ENCODE measurements around the gene ENOX1.

The ENOX1 gene

DNA sequence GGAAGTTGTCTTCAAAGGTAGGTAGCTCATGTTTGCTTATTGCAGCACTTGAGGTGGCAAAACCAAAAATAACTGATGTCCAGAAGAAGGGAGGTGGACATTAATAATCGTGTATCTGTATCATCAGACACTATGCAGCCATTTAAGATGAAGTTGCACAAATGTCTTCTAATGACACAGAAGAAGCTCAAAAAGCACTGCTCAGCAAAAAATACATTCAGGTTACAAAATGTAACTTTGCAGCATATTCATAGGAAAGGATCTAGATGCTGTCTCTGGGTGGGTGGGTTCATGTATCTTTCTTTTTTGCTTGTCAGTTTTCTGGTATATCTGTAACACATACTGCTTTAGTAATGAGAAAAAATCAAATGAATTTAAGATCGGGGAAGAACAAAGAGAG is 515.6 kb downstream of the ENOX1 start:
- DNase-seq, result no peak

DNA sequence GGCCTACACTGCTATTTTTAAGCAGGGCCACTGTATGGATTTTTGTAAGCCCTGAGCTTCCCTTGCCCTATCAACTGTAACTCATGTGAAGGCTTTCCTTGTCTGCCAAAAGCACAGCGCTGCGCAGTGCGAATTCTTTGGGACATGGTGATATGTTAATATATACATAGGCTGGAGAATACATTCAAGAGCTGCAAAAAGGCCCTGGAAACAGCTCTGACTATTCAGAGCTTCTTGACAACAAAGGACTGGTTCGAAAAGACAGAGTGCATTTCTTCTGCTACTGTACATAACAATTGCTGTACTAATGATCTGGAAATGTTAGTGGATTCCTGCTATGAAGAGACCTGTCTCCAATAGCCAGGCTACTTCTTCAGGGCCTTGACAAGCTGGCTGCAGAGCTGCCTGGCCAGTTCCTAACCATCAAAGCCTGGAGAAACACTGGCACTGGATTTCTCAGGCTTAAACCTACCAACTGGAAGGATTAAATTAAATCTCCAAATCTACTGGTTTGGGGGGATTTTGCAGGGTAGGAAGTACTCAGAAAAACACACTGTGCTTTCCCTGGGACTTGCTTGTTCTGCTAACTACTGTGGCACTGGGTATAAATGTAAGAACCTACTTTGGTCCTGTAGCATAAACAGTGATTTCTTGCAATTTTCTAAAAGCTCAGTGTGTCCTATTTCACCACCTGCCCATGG is 516.5 kb downstream of the ENOX1 start:
- no peak for DNase-seq

GRCh38 chr13:43269037-43269481 is 517.7 kb downstream of the ENOX1 start:
- DNase-seq, result no peak

DNA sequence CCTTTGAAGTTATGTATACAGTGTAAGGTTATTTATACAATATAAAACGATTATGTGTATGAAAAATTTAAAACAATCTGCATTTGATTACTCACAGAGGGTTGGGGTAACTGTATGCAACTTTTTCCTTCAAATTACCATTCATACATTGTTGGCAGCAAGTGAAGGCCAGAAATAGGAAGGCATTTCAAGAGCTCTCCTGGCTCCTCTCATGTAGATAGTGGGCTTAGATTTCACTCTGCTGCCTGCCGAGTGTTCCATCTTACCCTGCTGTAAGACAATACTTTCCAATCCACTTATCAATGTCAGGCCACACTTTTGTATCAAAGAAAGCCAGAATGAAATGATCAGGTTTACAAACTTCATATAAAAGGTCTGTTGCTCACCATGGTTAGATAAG is 518.1 kb downstream of the ENOX1 start:
- no peak for DNase-seq

GRCh38 chr13:43267916-43268315 is 518.9 kb downstream of the ENOX1 start:
- no peak for DNase-seq

DNA sequence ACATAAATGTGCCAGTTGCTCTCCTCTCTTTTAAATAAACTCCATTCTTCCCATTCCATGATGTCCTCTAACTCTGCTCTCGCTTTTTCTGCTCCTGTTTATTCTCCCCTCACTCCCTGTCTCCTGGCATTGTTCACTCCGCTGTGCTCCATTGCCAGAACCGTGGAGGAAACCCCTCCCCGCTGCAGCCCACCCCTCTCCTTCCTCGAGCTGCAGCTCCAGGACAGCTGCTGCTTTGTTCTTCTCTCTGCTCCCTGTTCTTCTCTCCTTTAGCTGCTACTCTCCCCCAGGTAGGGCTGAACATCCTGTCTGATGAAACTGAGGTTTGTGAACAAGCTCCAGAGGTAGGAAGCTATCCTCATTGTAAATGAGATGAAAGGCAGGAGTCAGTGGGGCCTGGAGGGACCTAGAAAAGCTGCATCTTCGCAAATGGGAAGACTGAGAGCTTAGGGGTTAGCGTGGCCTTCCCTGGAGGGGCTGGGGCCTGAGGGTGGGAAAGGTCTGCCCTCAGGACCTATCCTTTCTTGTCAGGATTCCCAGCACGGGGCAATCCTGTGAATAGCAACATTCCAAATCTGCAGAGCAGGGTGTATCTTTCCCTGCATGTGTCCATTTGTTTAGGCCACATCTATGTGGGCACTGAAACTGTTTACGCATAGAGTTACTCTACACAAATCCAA is 519.7 kb downstream of the ENOX1 start:
- no peak for DNase-seq

DNA sequence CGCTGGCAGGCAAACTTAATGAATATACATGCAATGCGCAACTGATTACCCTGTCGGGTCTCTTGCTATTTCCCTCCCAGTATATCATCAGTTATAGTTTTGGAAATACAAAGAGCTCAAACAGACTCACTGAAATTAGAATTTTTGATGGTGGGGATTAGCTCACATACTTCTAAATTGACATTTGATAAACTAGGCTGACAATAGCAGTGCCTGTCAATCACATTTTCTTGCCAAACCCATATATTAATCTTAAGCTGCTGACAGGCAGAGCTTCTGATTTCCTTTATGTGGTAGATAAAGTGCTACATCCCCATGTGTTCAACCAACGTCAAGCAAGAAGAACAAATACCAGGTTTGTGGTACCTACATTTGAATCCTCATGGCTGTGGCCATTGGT is 521.7 kb downstream of the ENOX1 start:
- DNase-seq, result no peak

DNA sequence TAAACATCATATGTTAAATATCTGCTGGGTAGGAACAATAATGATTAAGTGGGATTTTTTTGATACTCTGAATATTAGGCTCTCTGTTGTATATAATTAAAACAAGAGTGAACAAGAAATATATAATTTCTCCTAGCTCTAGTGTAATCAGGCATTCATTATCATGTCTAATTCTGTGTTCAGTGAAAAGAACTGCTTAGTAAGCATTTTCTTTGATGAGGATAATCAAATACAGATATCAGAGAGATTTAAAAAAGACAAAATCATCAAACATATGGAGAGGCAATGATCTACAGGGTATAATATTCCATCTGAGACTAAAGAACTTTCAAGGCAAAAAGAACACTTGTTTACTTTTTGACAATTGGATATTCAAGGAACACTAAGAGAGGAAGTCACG is 522.3 kb downstream of the ENOX1 start:
- no peak for DNase-seq

- no peak for DNase-seq
These were observed 523.7 kb downstream of the ENOX1 start for GRCh38 chr13:43263047-43263446.

DNA sequence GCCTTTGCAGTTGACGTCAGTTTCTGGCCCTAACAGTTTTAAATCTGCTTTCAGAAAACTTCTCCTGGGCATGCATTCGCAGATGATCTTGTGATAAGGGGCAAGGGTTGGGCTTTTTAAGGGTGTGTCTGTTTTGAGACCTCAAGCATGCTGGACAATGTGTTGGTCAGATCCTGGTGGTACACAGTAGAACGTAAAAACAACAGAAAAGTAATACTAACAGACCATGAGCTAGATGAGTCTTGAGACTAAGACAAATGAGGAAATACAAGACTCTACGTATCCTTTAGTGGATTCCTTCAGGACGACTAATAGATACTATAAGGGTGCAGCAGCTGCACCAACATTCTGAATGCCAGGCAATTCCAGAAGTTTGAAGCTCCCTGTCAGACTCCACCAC is 525.8 kb downstream of the ENOX1 start:
- no peak for DNase-seq

DNA sequence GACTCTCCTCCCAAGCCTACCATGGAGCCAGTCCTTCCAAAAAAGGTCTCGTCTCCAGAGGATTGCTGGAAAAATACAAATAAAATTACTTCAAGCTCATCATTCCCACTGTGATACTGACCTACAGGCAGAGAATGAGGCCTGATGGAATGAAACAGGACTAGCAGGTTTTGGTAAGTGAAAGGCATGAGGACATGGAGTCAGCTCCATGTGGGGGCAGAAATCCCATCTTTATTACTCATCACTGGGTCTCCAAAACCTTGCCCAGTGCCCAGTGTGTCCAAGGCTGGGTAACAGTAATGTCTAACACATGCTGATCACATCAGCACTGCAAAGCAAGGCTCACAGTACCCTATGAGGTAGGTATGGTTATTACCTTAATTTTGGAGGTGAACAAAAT is 528.0 kb downstream of the ENOX1 start:
- no peak for DNase-seq

DNA sequence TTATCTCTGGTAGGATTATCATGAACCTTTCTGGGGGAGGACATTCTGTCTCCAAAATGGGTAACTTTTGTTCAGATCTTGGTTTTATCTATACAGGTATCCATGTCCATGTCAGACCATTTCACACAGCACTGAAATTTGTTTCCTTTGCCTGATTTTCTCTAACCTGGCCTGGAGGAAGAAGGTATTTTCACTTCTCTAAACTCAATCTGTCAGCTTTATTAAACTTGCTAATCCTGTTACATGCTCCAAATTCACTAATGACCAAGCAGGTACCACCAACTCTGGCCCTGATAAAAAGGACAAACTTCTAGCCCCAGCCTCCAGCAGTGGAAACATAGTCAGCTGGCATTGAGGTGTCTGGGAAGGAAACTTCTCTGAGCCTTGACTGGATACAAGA is 529.0 kb downstream of the ENOX1 start:
- DNase-seq, result no peak

GRCh38 chr13:43251961-43252360 is 534.8 kb downstream of the ENOX1 start:
- DNase-seq, result no peak

DNA sequence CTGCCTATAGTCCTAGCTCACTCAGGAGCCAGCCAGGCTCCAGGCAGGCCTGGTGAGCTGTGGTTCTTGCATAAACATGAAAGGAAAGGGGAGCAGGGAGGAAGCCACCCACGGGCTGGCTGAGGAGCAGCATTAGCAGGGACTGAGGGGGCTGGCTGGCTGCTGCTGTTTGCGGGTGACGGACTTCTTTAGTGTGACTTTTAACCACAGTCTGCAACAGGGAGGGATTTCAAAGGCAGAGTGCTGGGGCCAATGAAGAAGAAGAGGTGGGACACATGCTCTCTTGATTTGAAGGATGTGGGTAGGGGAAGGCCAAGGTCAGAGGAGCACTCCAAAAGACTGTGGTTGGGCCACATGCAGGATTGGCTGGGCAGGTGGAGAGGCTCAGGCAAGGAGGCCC is 540.4 kb downstream of the ENOX1 start:
- DNase-seq, result no peak

DNA sequence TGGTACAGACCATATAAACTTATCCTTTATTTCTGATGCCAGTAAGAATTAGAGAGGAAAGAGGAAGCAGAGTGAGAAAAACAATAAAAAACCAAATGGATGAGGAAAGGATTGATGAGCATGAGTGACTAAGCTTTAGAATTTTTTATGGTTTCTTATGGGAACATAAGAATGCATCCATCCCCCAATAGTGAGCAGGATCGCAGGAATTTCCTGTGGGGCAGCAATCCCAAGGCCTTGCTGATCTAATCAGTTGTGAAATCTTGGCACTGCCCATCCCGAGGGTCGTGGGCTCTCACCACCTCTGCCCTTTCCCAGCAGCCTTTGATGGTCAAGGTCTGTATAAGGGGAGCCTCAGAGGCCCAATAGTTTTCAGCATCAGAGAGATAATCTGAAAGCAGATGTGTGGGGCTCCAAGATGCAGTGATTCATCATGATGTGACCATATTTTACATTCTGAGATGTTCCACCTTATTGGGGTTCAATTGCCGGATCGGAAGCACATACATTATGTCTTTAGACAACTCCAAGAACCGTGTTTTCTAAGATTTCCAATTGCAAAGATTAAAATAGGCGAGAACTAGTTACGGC is 541.3 kb downstream of the ENOX1 start:
- no peak for DNase-seq

- DNase-seq, result no peak
These were observed 542.3 kb downstream of the ENOX1 start for GRCh38 chr13:43244481-43244880.

GRCh38 chr13:43243711-43244110 is 543.1 kb downstream of the ENOX1 start:
- DNase-seq, result no peak

- DNase-seq, result no peak
These were observed 544.7 kb downstream of the ENOX1 start for GRCh38 chr13:43242040-43242439.

- DNase-seq, result no peak
These were observed 546.5 kb downstream of the ENOX1 start for GRCh38 chr13:43240278-43240677.

DNA sequence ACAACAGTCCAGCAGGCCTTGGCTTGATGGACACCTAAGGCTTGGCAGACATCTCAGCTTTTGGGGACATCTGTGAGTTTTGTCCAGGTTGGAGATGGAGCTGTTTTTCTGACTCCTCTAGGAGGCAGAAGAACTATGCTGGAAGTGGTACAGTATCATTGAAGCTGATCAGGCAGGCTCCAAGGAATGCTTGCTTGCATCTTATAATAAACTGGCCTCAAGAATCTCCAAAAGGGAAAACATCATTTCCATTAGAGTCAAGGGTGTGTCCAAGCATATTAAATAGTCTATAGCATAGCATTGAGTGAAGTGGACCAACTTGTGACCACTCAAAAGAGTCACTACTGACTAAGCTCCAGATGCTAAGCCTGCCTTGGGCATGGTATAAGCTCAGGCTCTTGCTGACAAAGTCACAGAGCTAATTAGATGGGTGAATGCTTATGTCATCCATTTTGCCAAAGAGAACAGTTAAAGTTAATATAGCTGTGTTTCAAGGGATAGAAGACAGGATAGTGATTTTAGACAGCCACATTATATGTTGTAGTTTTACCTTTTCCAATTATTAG is 547.4 kb downstream of the ENOX1 start:
- DNase-seq, result no peak

DNA sequence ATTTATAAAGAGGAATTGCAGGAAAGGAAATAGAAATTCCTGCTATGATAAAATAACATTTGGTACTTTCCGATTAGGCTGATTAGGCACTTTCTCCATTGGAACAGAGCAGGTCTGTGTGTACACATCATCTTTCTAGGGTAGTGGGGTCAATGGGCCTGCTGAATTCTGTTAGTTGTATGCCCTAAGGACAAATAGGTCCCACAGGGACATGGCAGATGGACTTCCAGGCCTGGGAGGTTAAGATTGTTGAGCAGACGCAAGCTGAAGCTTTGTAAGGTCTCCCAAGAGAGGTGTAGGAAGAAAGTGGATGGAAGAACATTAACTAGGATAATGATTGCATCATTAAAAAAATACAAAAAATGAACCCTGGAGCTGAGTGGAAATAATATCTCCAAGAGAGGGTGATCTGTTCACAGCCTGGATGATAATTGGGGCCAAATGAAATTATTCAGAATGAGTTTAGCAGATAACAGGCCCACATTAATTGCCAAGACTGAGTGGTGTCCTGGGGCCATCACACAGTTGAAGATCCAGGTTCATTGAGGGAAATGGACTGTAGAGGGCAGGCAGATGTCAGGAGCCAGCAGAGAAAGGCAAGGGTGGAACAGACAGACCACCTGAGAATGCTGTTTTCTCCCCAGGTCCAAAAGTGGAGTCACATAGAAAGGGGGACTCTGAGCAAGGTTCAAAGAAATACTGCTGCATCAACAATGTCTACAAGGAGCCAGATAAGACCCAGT is 548.3 kb downstream of the ENOX1 start:
- DNase-seq, result no peak

GRCh38 chr13:43237616-43238015 is 549.2 kb downstream of the ENOX1 start:
- no peak for DNase-seq

DNA sequence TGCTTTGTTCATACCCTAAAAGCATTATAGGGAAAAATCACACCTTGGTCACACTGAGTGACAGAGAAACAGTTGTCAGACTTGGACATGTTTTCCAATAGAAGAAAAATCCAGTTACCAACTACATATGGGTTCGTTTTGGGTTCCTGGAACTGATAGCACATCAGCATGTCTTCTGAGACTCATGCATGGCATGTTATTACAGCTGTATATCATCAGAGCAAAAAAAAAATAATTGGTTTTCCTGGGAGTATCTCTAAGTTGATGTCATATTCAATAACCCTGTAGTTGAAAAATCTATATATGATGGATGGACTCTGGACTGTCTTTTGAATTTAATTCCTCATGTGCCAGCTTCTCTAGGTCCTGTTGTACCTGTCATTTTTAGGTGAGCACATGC is 551.7 kb downstream of the ENOX1 start:
- DNase-seq, result no peak

Data from activated T-cell treated with anti-CD3 and anti-CD28 coated beads, Interleukin-2, amount 50 U/mL, for 1 hour (primary cell).